HepG2 (cell line): ENCODE results near the gene FDXR. TPM values are rescaled to one million over a fixed set of nuclear protein-coding genes. Genes with fewer than 3 reads are reported as not detected.
A peak's percentile ranks its signal among the peaks of the same experiment; 100 is the strongest.

Experiments used
- AGO2 ChIP-seq: fragments of 200-400 bp; formaldehyde crosslinking; optimal IDR thresholded peaks from 2 replicates; pipeline ENCODE3; 2017; ENCODE audit warnings: mild to moderate bottlenecking, low read depth, low read length, moderate library complexity
- CC2D1A ChIP-seq: sonication (generic); formaldehyde crosslinking; IDR thresholded peaks from 2 replicates; pipeline ENCODE4 v1.8.1; 2023; ENCODE audit warnings: mild to moderate bottlenecking, missing genetic modification reagents
- HMGA1 ChIP-seq: sonication (generic); formaldehyde crosslinking; conservative IDR thresholded peaks from 2 replicates; pipeline ENCODE4 v1.4.0; 2020; ENCODE audit warnings: missing genetic modification reagents
- HNRNPUL1 ChIP-seq: fragments of 200-400 bp; formaldehyde crosslinking; IDR thresholded peaks from 2 replicates; pipeline ENCODE4 v1.6.1; 2017; ENCODE audit warnings: low read depth, mild to moderate bottlenecking, low read length, moderate library complexity
- HOXA3 ChIP-seq: sonication (generic); formaldehyde crosslinking; IDR thresholded peaks from 2 replicates; pipeline ENCODE4 v1.5.0; 2020; ENCODE audit warnings: missing genetic modification reagents
- HOXA7 ChIP-seq: sonication (generic); formaldehyde crosslinking; IDR thresholded peaks from 2 replicates; pipeline ENCODE4 v1.8.1; 2022; ENCODE audit warnings: mild to moderate bottlenecking, missing genetic modification reagents, moderate library complexity
- ISX ChIP-seq: sonication (generic); formaldehyde crosslinking; conservative IDR thresholded peaks from 2 replicates; pipeline ENCODE4 v1.5.0; 2020; ENCODE audit warnings: missing genetic modification reagents
- KAT7 ChIP-seq: IDR thresholded peaks from 2 replicates; pipeline ENCODE4 v1.6.1; 2018; ENCODE audit warnings: borderline replicate concordance, missing compliant biosample characterization
- KDM4B ChIP-seq: sonication (generic); formaldehyde crosslinking; IDR thresholded peaks from 2 replicates; pipeline ENCODE4 v1.4.0; 2020; ENCODE audit warnings: missing genetic modification reagents
- KMT2B ChIP-seq: IDR thresholded peaks from 2 replicates; pipeline ENCODE4 v1.6.1; 2016; ENCODE audit warnings: missing genetic modification reagents, missing compliant biosample characterization
- MAX ChIP-seq: IDR thresholded peaks from 2 replicates; pipeline ENCODE4 v1.6.1; 2012; ENCODE audit warnings: inconsistent platforms
- MTA1 ChIP-seq: sonication (generic); formaldehyde crosslinking; IDR thresholded peaks from 2 replicates; pipeline ENCODE4 v1.4.0; 2020; ENCODE audit warnings: missing genetic modification reagents, mild to moderate bottlenecking, borderline replicate concordance
- MZF1 ChIP-seq: sonication (generic); formaldehyde crosslinking; IDR thresholded peaks from 2 replicates; pipeline ENCODE4 v1.8.1; 2023; ENCODE audit warnings: mild to moderate bottlenecking, missing genetic modification reagents, borderline replicate concordance
- PAWR ChIP-seq: sonication (generic); formaldehyde crosslinking; IDR thresholded peaks from 2 replicates; pipeline ENCODE4 v1.4.0; 2020; ENCODE audit warnings: missing genetic modification reagents, mild to moderate bottlenecking, borderline replicate concordance
- PCBP2 ChIP-seq: fragments of 200-400 bp; formaldehyde crosslinking; optimal IDR thresholded peaks from 2 replicates; pipeline ENCODE3; 2018; ENCODE audit warnings: low read length, low read depth; ENCODE audit not compliant: poor library complexity, severe bottlenecking
- POLR2G ChIP-seq: fragments of 200-400 bp; formaldehyde crosslinking; IDR thresholded peaks from 2 replicates; pipeline ENCODE4 v1.6.1; 2018; ENCODE audit warnings: mild to moderate bottlenecking, low read depth, low read length, moderate library complexity
- RCOR2 ChIP-seq: IDR thresholded peaks from 2 replicates; pipeline ENCODE4 v1.6.1; 2016; ENCODE audit warnings: missing biosample characterization, missing genetic modification reagents
- RFX3 ChIP-seq: IDR thresholded peaks from 2 replicates; pipeline ENCODE4 v1.6.1; 2016; ENCODE audit warnings: missing biosample characterization, missing genetic modification reagents
- SCMH1 ChIP-seq: sonication (generic); formaldehyde crosslinking; IDR thresholded peaks from 2 replicates; pipeline ENCODE4 v1.9.0; 2021; ENCODE audit warnings: missing genetic modification reagents, mild to moderate bottlenecking, borderline replicate concordance
- SKI ChIP-seq: fragments of 450-650 bp; IDR thresholded peaks from one replicate; pipeline ENCODE4 v1.6.1; 2018; ENCODE audit warnings: mild to moderate bottlenecking; ENCODE audit not compliant: partially characterized antibody
- SMAD3 ChIP-seq: sonication (generic); formaldehyde crosslinking; IDR thresholded peaks from 2 replicates; pipeline ENCODE4 v1.4.0; 2020; ENCODE audit warnings: missing genetic modification reagents
- SOX6 ChIP-seq, 2 experiments: fragments of 450-650 bp in 1 of 2; sonication (generic) in 1 of 2; formaldehyde crosslinking in 1 of 2; IDR thresholded peaks; 2 replicates each; pipeline versions ENCODE4 v1.4.0 to v1.6.1; 2017 to 2020; ENCODE audit warnings: antibody characterized with exemption in 1 of 2, mild to moderate bottlenecking in 1 of 2, missing genetic modification reagents in 1 of 2
- ZBTB1 ChIP-seq: sonication (generic); formaldehyde crosslinking; IDR thresholded peaks from 2 replicates; pipeline ENCODE4 v1.4.0; 2020; ENCODE audit warnings: missing genetic modification reagents, borderline replicate concordance
- ZFY ChIP-seq: sonication (generic); formaldehyde crosslinking; IDR thresholded peaks from 2 replicates; pipeline ENCODE4 v1.4.0; 2020; ENCODE audit warnings: missing genetic modification reagents
- ZNF30 ChIP-seq: sonication (generic); formaldehyde crosslinking; IDR thresholded peaks from 2 replicates; pipeline ENCODE4 v1.5.0; 2020; ENCODE audit warnings: mild to moderate bottlenecking, missing genetic modification reagents
- ZNF343 ChIP-seq: sonication (generic); formaldehyde crosslinking; IDR thresholded peaks from 2 replicates; pipeline ENCODE4 v1.4.0; 2020; ENCODE audit warnings: mild to moderate bottlenecking, missing genetic modification reagents
- ZNF430 ChIP-seq: sonication (generic); formaldehyde crosslinking; IDR thresholded peaks from 2 replicates; pipeline ENCODE4 v1.9.0; 2021; ENCODE audit warnings: mild to moderate bottlenecking, missing genetic modification reagents
- ZNF543 ChIP-seq: sonication (generic); formaldehyde crosslinking; IDR thresholded peaks from 2 replicates; pipeline ENCODE4 v1.4.0; 2020; ENCODE audit warnings: mild to moderate bottlenecking, missing genetic modification reagents
- ZNF556 ChIP-seq: sonication (generic); formaldehyde crosslinking; IDR thresholded peaks from 2 replicates; pipeline ENCODE4 v1.4.0; 2020; ENCODE audit warnings: mild to moderate bottlenecking, missing genetic modification reagents, borderline replicate concordance
- ZNF670 ChIP-seq: sonication (generic); formaldehyde crosslinking; IDR thresholded peaks from 2 replicates; pipeline ENCODE4 v1.8.0; 2022; ENCODE audit warnings: mild to moderate bottlenecking, missing genetic modification reagents, borderline replicate concordance
- ZNF75D ChIP-seq: sonication (generic); formaldehyde crosslinking; IDR thresholded peaks from 2 replicates; pipeline ENCODE4 v1.8.1; 2023; ENCODE audit warnings: missing genetic modification reagents, mild to moderate bottlenecking, borderline replicate concordance
- polyA plus RNA-seq, 8 experiments: library from polyadenylated mRNA; depleted of rRNA in 3 of 8; stranded (reverse) in 7 of 8; unstranded in 1 of 8; fragments of >200 nt; fragmentation: Illumina TruSeq in 4 of 8; extraction: Trizol in 4 of 8; gene quantifications; 2 replicates each; pipeline versions ENCODE4 v1.2.1 to v1.2.3, GENCODE V29; 2011 to 2016; ENCODE audit warnings: low read depth in 4 of 8, missing spikeins in 1 of 8, mixed read lengths in 1 of 8; ENCODE audit not compliant: insufficient read depth in 1 of 8
- total RNA-seq, 5 experiments: library from RNA; depleted of rRNA; stranded (reverse); fragments of >200 nt; fragmentation: Illumina TruSeq; extraction: Trizol; gene quantifications; 2 replicates each; pipeline ENCODE4 v1.2.3, GENCODE V29; 2016; ENCODE audit warnings: low read depth in 1 of 5
- TF ChIP-seq, protein P1 (sequence below): IDR thresholded peaks from 2 replicates; pipeline ENCODE4 v1.6.1; 2016; ENCODE audit warnings: low read depth

The FDXR gene
- total and polyA plus RNA-seq, 2 of the 13 experiments (the other 11 are each of a cell fraction or from before 2014, with no cell fraction given): 23.4 to 116 TPM

DNA sequence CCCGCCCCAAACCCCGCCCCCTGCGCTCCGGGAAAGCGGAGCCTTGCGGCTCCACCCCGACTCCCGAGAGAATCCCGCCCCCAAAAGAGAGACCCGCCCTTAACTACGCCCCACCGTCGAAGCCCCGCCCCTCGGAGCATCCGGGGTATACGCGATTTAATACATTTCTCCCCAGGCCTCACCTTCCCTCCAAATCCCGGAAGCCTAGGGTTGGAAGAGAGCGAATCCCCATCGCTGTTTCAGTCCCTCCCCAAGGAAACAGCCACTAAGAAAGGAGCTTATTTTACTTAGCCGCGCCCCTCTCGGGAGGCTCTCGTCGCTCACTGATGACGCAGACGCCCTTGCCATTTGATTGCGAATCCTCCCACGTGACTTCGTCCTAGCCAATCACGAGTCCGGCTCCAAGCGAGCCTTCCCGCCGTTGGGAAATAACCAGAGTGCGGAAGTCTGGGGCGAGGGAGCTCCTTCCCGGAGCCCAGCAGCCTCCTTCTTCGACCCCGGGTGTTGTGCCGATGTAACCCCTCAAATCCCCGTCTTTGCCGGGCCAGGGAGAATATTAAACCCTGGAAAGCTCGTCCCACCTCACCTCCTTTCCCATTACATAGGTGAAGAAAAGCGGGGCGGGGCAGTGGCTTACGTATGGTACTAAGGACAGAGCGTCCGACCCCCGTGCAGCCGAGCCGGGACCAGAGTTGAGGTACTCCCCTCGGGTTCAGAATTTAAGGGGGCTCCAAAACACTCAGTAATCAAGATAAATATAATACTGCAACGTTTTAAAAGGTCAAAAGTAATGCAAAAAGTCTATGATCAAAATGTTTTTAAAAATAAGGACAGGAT is 461 bp upstream of the FDXR start (continued):
- TF ChIP-seq ZFY (CRISPR knock-in tag): no peak; the same call in 1 of the 2 replicates
- peak; percentile 34; the same call in 1 of the 2 replicates for TF ChIP-seq ZNF556 (CRISPR knock-in tag)
- TF ChIP-seq AGO2: peak; percentile 46
- TF ChIP-seq SCMH1 (CRISPR knock-in tag): no peak
- no peak for TF ChIP-seq PAWR (CRISPR knock-in tag)
- TF ChIP-seq CC2D1A (CRISPR knock-in tag): no peak
- peak; percentile 97 for TF ChIP-seq POLR2G
- TF ChIP-seq ISX (CRISPR knock-in tag): no peak
- TF ChIP-seq ZNF543 (CRISPR knock-in tag): no peak
- TF ChIP-seq PCBP2: no peak
- peak; percentile 70; the same call in 1 of the 2 replicates for TF ChIP-seq MAX
- TF ChIP-seq HOXA3 (CRISPR knock-in tag): peak; percentile 91
- no peak for TF ChIP-seq ZNF670 (CRISPR knock-in tag)
- TF ChIP-seq ZNF430 (CRISPR knock-in tag): no peak
- no peak for TF ChIP-seq ZBTB1 (CRISPR knock-in tag)
- no peak for TF ChIP-seq ZNF343 (CRISPR knock-in tag)
- TF ChIP-seq ZNF30 (CRISPR knock-in tag): no peak
- TF ChIP-seq, protein P1, sequence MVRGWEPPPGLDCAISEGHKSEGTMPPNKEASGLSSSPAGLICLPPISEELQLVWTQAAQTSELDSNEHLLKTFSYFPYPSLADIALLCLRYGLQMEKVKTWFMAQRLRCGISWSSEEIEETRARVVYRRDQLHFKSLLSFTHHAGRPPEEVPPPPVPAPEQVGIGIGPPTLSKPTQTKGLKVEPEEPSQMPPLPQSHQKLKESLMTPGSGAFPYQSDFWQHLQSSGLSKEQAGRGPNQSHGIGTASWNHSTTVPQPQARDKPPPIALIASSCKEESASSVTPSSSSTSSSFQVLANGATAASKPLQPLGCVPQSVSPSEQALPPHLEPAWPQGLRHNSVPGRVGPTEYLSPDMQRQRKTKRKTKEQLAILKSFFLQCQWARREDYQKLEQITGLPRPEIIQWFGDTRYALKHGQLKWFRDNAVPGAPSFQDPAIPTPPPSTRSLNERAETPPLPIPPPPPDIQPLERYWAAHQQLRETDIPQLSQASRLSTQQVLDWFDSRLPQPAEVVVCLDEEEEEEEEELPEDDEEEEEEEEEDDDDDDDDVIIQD: no peak; the same call in 1 of the 2 replicates
- no peak for TF ChIP-seq HMGA1
- TF ChIP-seq KMT2B (CRISPR knock-in tag): peak; percentile 34; the same call in 1 of the 2 replicates
- TF ChIP-seq RCOR2: 0 out of 2 replicates have a peak, but pooled peaks have one; percentile 6
- TF ChIP-seq SKI: no peak
- no peak for TF ChIP-seq SOX6 (IDR thresholded peaks at IDR 0.05)
- peak; percentile 53; the same call in 1 of the 2 replicates for TF ChIP-seq SOX6 (CRISPR knock-in tag; IDR thresholded peaks at IDR 0.05)
- no peak for TF ChIP-seq KDM4B
- TF ChIP-seq HOXA7 (CRISPR knock-in tag): no peak
- no peak; the same call in 1 of the 2 replicates for TF ChIP-seq MTA1 (CRISPR knock-in tag)
- TF ChIP-seq ZNF75D (CRISPR knock-in tag): no peak
- no peak for TF ChIP-seq RFX3 (CRISPR knock-in tag)
- TF ChIP-seq HNRNPUL1: no peak
- no peak; the same call in 1 of the 2 replicates for TF ChIP-seq SMAD3
- no peak for TF ChIP-seq KAT7
- TF ChIP-seq MZF1 (CRISPR knock-in tag): no peak
